ENCODE results near the gene CNOT6. TPM values are rescaled to one million over a fixed set of nuclear protein-coding genes. Genes with fewer than 3 reads are reported as not detected.
A peak's percentile ranks its signal among the peaks of the same experiment; 100 is the strongest.
"Not testable (repeated sequence)": the region's sequence is repeated elsewhere in the genome, so short reads cannot be mapped to it uniquely, and the experiment has no call there.

CNOT6 gene
- polyA plus RNA-seq, 1 of the 3 experiments (the other 2 are of a cell fraction): 17.1 TPM

GRCh38 chr5:180499684-180500083 is 5.5 kb downstream of the CNOT6 start (continued):
- TF ChIP-seq REST (IDR thresholded peaks at IDR 0.05; ENCODE audit: low read depth, low read length): no peak

DNA sequence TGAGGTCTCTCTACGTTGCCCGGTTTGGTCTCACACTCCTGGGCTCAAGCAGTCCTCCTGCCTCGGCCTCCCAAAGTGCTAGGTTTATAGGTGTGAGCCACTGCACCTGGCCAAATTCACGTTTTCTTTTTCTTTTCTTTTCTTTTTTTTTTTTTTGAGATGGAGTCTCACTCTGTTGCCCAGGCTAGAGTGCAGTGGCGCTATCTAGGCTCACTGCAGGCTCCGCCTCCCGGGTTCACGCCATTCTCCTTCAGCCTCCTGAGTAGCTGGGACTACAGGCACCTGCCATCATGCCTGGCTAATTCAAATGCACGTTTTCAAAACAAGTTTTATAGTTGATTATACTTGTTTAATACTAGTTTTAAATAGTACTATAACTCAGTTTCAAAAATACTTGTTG is 6.1 kb downstream of the CNOT6 start:
- H3K9ac ChIP-seq; DNase-seq; H3K4me2 ChIP-seq; H3K9me3 ChIP-seq; H3K4me1 ChIP-seq (ENCODE audit: control insufficient read depth in 1 of 2, insufficient read depth in 2 of 2, low read depth in 1 of 2, low read length in 1 of 2); H3K9me2 ChIP-seq; H3K4me3 ChIP-seq (ENCODE audit: low read depth in 2 of 2, low read length in 1 of 2); H3K27ac ChIP-seq (ENCODE audit: low read depth in 2 of 2, low read length in 1 of 2); H2AFZ ChIP-seq (ENCODE audit: low read depth); H3K27me3 ChIP-seq (ENCODE audit: insufficient read depth); POLR2A ChIA-PET: not testable (repeated sequence)
- TF ChIP-seq CTCF (IDR thresholded peaks at IDR 0.05): peak; percentile 17; the same call in 1 of the 2 replicates
- Histone ChIP-seq H3K79me2 (ENCODE audit: insufficient read depth) (peaks cover 100% of the 10 kb centered on the region), H3K36me3 (replicated peaks in 1 of 2; ENCODE audit: control insufficient read depth in 1 of 2, insufficient read depth in 2 of 2, low read length in 1 of 2) (peaks cover 2 to 15% of the 10 kb centered on the region in 2 experiments), H3F3A (replicated peaks; ENCODE audit: insufficient read depth) (peaks cover 11% of the 10 kb centered on the region), H4K20me1 (ENCODE audit: insufficient read depth) (peaks cover 95% of the 10 kb centered on the region)
- WGBS (ENCODE audit: low lambda C conversion rate): 91% methylated on average over 9 of the region's 9 CpGs
- CTCF ChIA-PET: interaction anchor here (0.9 to 1.2 kb wide), 3 partner anchors 12 to 29 kb away, joined by 3 to 4 read pairs (median 3); no protein-coding TSS in a partner anchor

GRCh38 chr5:180507661-180508060 is 13.5 kb downstream of the CNOT6 start:
- H3K79me2 ChIP-seq (ENCODE audit: insufficient read depth): peaks cover 100% of the 10 kb centered on the region
- ChIA-PET CTCF (interaction anchor here (1.8 kb wide), 1 partner anchor 15 kb away, joined by 4 read pairs; no protein-coding TSS in a partner anchor), POLR2A (no interaction called here)
- H3K4me3 ChIP-seq (ENCODE audit: low read depth in 2 of 2, low read length in 1 of 2): no peak overlapping the region
- H3K27me3 ChIP-seq (ENCODE audit: insufficient read depth): no peaks in the 10 kb centered on the region
- H4K20me1 ChIP-seq (ENCODE audit: insufficient read depth): peaks cover 81% of the 10 kb centered on the region
- no peak overlapping the region for H3K9ac ChIP-seq
- no peak overlapping the region for H3K27ac ChIP-seq (ENCODE audit: low read depth in 2 of 2, low read length in 1 of 2)
- H3K36me3 ChIP-seq (replicated peaks in 1 of 2; ENCODE audit: control insufficient read depth in 1 of 2, insufficient read depth in 2 of 2, low read length in 1 of 2): peaks cover 0 to 7% of the 10 kb centered on the region in 2 experiments
- DNase-seq: no peak
- peaks cover 3% of the 10 kb centered on the region for H3F3A ChIP-seq (replicated peaks; ENCODE audit: insufficient read depth)
- WGBS (ENCODE audit: low lambda C conversion rate): 96% methylated on average over 6 of the region's 6 CpGs
- H3K4me2 ChIP-seq: no peak overlapping the region
- no peaks in the 10 kb centered on the region for H3K9me2 ChIP-seq
- no peak overlapping the region for H2AFZ ChIP-seq (ENCODE audit: low read depth)
- no peaks in the 10 kb centered on the region for H3K4me1 ChIP-seq (ENCODE audit: control insufficient read depth in 1 of 2, insufficient read depth in 2 of 2, low read depth in 1 of 2, low read length in 1 of 2)
- H3K9me3 ChIP-seq: no peaks in the 10 kb centered on the region
- TF ChIP-seq SIN3A (IDR thresholded peaks at IDR 0.05; ENCODE audit: borderline replicate concordance, low read depth, low read length) (no peak), PBX3 (IDR thresholded peaks at IDR 0.05) (no peak), JUND (IDR thresholded peaks at IDR 0.05) (no peak), TEAD4 (IDR thresholded peaks at IDR 0.05; ENCODE audit: borderline replicate concordance, insufficient read depth) (no peak), NFIC (IDR thresholded peaks at IDR 0.05; ENCODE audit: borderline replicate concordance) (no peak), ELF1 (IDR thresholded peaks at IDR 0.05) (no peak), TCF12 (IDR thresholded peaks at IDR 0.05) (no peak), YY1 (IDR thresholded peaks at IDR 0.05; ENCODE audit: low read depth) (no peak), FOSL2 (IDR thresholded peaks at IDR 0.05; ENCODE audit: borderline replicate concordance, low read depth) (no peak), POLR2AphosphoS5 (IDR thresholded peaks at IDR 0.05; ENCODE audit: low read depth, low read length) (no peak), ZBTB33 (IDR thresholded peaks at IDR 0.05; ENCODE audit: borderline replicate concordance, low read depth) (no peak), SMC3 (IDR thresholded peaks at IDR 0.05; ENCODE audit: low read depth, low read length) (no peak)
- TF ChIP-seq, protein P1, sequence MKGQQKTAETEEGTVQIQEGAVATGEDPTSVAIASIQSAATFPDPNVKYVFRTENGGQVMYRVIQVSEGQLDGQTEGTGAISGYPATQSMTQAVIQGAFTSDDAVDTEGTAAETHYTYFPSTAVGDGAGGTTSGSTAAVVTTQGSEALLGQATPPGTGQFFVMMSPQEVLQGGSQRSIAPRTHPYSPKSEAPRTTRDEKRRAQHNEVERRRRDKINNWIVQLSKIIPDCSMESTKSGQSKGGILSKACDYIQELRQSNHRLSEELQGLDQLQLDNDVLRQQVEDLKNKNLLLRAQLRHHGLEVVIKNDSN (IDR thresholded peaks at IDR 0.05; ENCODE audit: borderline replicate concordance, low read depth): no peak
- TF ChIP-seq, protein P2, sequence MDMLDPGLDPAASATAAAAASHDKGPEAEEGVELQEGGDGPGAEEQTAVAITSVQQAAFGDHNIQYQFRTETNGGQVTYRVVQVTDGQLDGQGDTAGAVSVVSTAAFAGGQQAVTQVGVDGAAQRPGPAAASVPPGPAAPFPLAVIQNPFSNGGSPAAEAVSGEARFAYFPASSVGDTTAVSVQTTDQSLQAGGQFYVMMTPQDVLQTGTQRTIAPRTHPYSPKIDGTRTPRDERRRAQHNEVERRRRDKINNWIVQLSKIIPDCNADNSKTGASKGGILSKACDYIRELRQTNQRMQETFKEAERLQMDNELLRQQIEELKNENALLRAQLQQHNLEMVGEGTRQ (IDR thresholded peaks at IDR 0.05; ENCODE audit: borderline replicate concordance, low read depth, low read length): no peak
